GM12878 (cell line): Measurements from ENCODE around the gene GALNTL6.

Experiments
- CBX5 ChIP-seq: sonication (generic); IDR thresholded peaks from 2 replicates; pipeline ENCODE4 v1.6.1; 2016; ENCODE audit warnings: low read depth, moderate library complexity, mild to moderate bottlenecking, inconsistent platforms
- CTCF ChIP-seq, 3 experiments: IDR thresholded peaks in 2 of 3; conservative IDR thresholded peaks in 1 of 3; 2 replicates each; pipeline ENCODE4 v1.5.1; 2011; ENCODE audit warnings: low read depth in 3 of 3, low read length in 3 of 3, mild to moderate bottlenecking in 3 of 3, control low read depth in 2 of 3, moderate library complexity in 2 of 3, inconsistent platforms in 1 of 3, mixed read lengths in 1 of 3; ENCODE audit not compliant: control insufficient read depth in 2 of 3, insufficient read depth in 1 of 3; ENCODE audit errors: extremely low read depth in 1 of 3
- IRF4 ChIP-seq: IDR thresholded peaks from 2 replicates; pipeline ENCODE4 v1.6.1; 2011; ENCODE audit warnings: low read depth, low read length

- no peak for TF ChIP-seq CTCF (IDR thresholded peaks at IDR 0.05 in 2 of 3, conservative IDR thresholded peaks at IDR 0.05 in 1 of 3; ENCODE audit: control insufficient read depth in 2 of 3, extremely low read depth in 1 of 3, insufficient read depth in 1 of 3, low read depth in 3 of 3, low read length in 3 of 3)
- no peak for TF ChIP-seq IRF4
- TF ChIP-seq CBX5 = no peak
Observed at GRCh38 chr4:172815499-172816164, 1002.4 kb downstream of the GALNTL6 start.
